Stimulated activated CD4-positive, alpha-beta T cell treated with anti-CD3 and anti-CD28 coated beads, Interleukin-15, amount 100 ng/mL, for 48 hours (primary cell): Measurements from ENCODE around the gene TMIGD2.
A peak's percentile ranks its signal among the peaks of the same experiment; 100 is the strongest.
"Not testable (repeated sequence)": the region's sequence is repeated elsewhere in the genome, so short reads cannot be mapped to it uniquely, and the experiment has no call there.

Source experiments
- DNase-seq, 2 donors: peaks; one replicate each; pipeline ENCODE4 v3.0.0-alpha.2; 2020; ENCODE audit warnings: low read depth in 2 of 2

Gene TMIGD2

GRCh38 chr19:4266253-4267000 lies 35.8 kb downstream of the TMIGD2 start:
- DNase-seq = no peak

GRCh38 chr19:4264812-4265211 lies 37.4 kb downstream of the TMIGD2 start:
- no peak for DNase-seq

- DNase-seq = no peak
These were observed 41.5 kb downstream of the TMIGD2 start for GRCh38 chr19:4260613-4261191.

GRCh38 chr19:4258181-4258580 lies 44.0 kb downstream of the TMIGD2 start:
- DNase-seq = no peak

GRCh38 chr19:4257025-4257424 lies 45.2 kb downstream of the TMIGD2 start:
- DNase-seq = no peak

GRCh38 chr19:4256563-4256962 lies 45.6 kb downstream of the TMIGD2 start:
- no peak for DNase-seq

GRCh38 chr19:4246767-4247593 lies 55.2 kb downstream of the TMIGD2 start, which contains the start of gene YJU2:
TSS of gene YJU2 (plus strand) at chr19:4247080. CDS start at chr19:4247147, 67 bp downstream.
- peak; percentile 98 to 99 for DNase-seq

- not testable (repeated sequence) for DNase-seq
These were observed 56.3 kb downstream of the TMIGD2 start for GRCh38 chr19:4245938-4246337.
